Retina (tissue), 1 donor: ENCODE data around the gene POLD3.
"Not testable (repeated sequence)": the region's sequence is repeated elsewhere in the genome, so short reads cannot be mapped to it uniquely, and the experiment has no call there.

Source experiments
- DNase-seq: peaks from one replicate; pipeline ENCODE4 v3.0.0-alpha.2; 2016

Gene POLD3

GRCh38 chr11:74583024-74583624 lies 9.3 kb upstream of the POLD3 start:
- DNase-seq: no peak

GRCh38 chr11:74590492-74590891 lies 1.9 kb upstream of the POLD3 start:
- DNase-seq: not testable (repeated sequence)

- DNase-seq: no peak
These were observed 330 bp upstream of the POLD3 start for GRCh38 chr11:74592063-74592440.

GRCh38 chr11:74593463-74593862 lies 1.1 kb downstream of the POLD3 start:
- DNase-seq: no peak

- DNase-seq: no peak
These were observed 10.5 kb downstream of the POLD3 start for GRCh38 chr11:74602637-74603556.

GRCh38 chr11:74603845-74604244 lies 11.5 kb downstream of the POLD3 start:
- no peak for DNase-seq

- no peak for DNase-seq
These were observed 11.9 kb downstream of the POLD3 start for GRCh38 chr11:74604311-74604710.

GRCh38 chr11:74605403-74605802 lies 13.0 kb downstream of the POLD3 start:
- no peak for DNase-seq

- peak; percentile 6 for DNase-seq
These were observed 16.0 kb downstream of the POLD3 start for GRCh38 chr11:74608431-74608830.

- DNase-seq: no peak
These were observed 19.0 kb downstream of the POLD3 start for GRCh38 chr11:74611369-74611861.

- DNase-seq: no peak
These were observed 20.5 kb downstream of the POLD3 start for GRCh38 chr11:74612877-74613276.

GRCh38 chr11:74615311-74615710 lies 22.9 kb downstream of the POLD3 start:
- no peak for DNase-seq

- DNase-seq: no peak
These were observed 23.6 kb downstream of the POLD3 start for GRCh38 chr11:74615988-74616387.

GRCh38 chr11:74620531-74620930 lies 28.1 kb downstream of the POLD3 start:
- no peak for DNase-seq

- no peak for DNase-seq
These were observed 33.7 kb downstream of the POLD3 start for GRCh38 chr11:74626130-74626529.

GRCh38 chr11:74626604-74627003 lies 34.2 kb downstream of the POLD3 start:
- no peak for DNase-seq

- DNase-seq: no peak
These were observed 35.0 kb downstream of the POLD3 start for GRCh38 chr11:74627381-74627780.

GRCh38 chr11:74630043-74630442 lies 37.7 kb downstream of the POLD3 start:
- DNase-seq: no peak

GRCh38 chr11:74633406-74634393 lies 41.3 kb downstream of the POLD3 start:
- no peak for DNase-seq

- DNase-seq: no peak
These were observed 42.2 kb downstream of the POLD3 start for GRCh38 chr11:74634537-74634936.

GRCh38 chr11:74636630-74637184 lies 44.3 kb downstream of the POLD3 start:
- no peak for DNase-seq

GRCh38 chr11:74637700-74638099 lies 45.3 kb downstream of the POLD3 start:
- no peak for DNase-seq

GRCh38 chr11:74638869-74639268 lies 46.5 kb downstream of the POLD3 start:
- no peak for DNase-seq
